OCI-LY7 (cell line): Measurements from ENCODE around the gene SLC12A8. TPM values are rescaled to one million over a fixed set of nuclear protein-coding genes. Genes with fewer than 3 reads are reported as not detected.

Experiments used
- BruUV-seq: library from RNA; stranded (reverse); fragments of 400-500 nt; replicated peaks from 2 replicates; lab custom pipeline; 2021; lab: Mats Ljungman, UMichigan
- CTCF ChIA-PET: fragments of 300-600 bp; sonication (Branson Sonifier 250); formaldehyde crosslinking; loops from one replicate; lab custom pipeline; 2022; ENCODE audit warnings: antibody characterized with exemption; ENCODE audit not compliant: unreplicated experiment; lab: Charles Lee
- POLR2A ChIA-PET: fragments of 300-600 bp; sonication (Branson Sonifier 250); formaldehyde crosslinking; loops from one replicate; lab custom pipeline; 2022; ENCODE audit warnings: antibody characterized with exemption; lab: Charles Lee
- DNase-seq: peaks from one replicate; pipeline ENCODE4 v3.0.0-alpha.2; 2015; ENCODE audit warnings: low spot score
- H2AFZ ChIP-seq: fragments of 200-600 bp; sonication (generic), shearing (Covaris generic); 2 replicates; pipeline ENCODE4 v1.6.1; 2014; ENCODE audit warnings: mild to moderate bottlenecking, antibody characterized with exemption, low read length, moderate library complexity
- H3K27ac ChIP-seq: fragments of 200-600 bp; sonication (generic); 2 replicates; pipeline ENCODE4 v1.5.1; 2014; ENCODE audit warnings: mixed run types, low read depth, mild to moderate bottlenecking, moderate library complexity, low read length, inconsistent platforms; ENCODE audit not compliant: poor library complexity, severe bottlenecking
- H3K36me3 ChIP-seq: fragments of 200-600 bp; sonication (generic); 2 replicates; pipeline ENCODE4 v1.6.1; 2014; ENCODE audit warnings: mild to moderate bottlenecking, antibody characterized with exemption, low read length, moderate library complexity, mixed read lengths; ENCODE audit not compliant: insufficient read depth
- H3K4me1 ChIP-seq: fragments of 200-600 bp; sonication (generic); 2 replicates; pipeline ENCODE4 v1.5.1; 2014; ENCODE audit warnings: mild to moderate bottlenecking, low read length; ENCODE audit not compliant: insufficient read depth, poor library complexity, severe bottlenecking
- H3K4me2 ChIP-seq: fragments of 200-600 bp; sonication (generic); 2 replicates; pipeline ENCODE4 v1.6.1; 2014; ENCODE audit warnings: mild to moderate bottlenecking, low read length
- H3K4me3 ChIP-seq: fragments of 200-600 bp; sonication (generic); 2 replicates; pipeline ENCODE4 v1.5.1; 2014; ENCODE audit warnings: mild to moderate bottlenecking, low read depth, low read length; ENCODE audit not compliant: poor library complexity, severe bottlenecking
- H3K79me2 ChIP-seq: fragments of 200-600 bp; sonication (generic); 2 replicates; pipeline ENCODE4 v1.6.1; 2016; ENCODE audit warnings: low read depth, mild to moderate bottlenecking, low read length, moderate library complexity, mixed read lengths; ENCODE audit not compliant: insufficient read depth
- H3K9me2 ChIP-seq: fragments of 200-600 bp; sonication (generic); 2 replicates; pipeline ENCODE4 v1.6.1; 2016; ENCODE audit warnings: mild to moderate bottlenecking, low read length, mixed read lengths; ENCODE audit not compliant: insufficient read depth
- H3K9me3 ChIP-seq: fragments of 200-600 bp; sonication (generic); 2 replicates; pipeline ENCODE4 v1.6.1; 2014; ENCODE audit warnings: mild to moderate bottlenecking, mixed run types, low read length, mixed read lengths
- H4K20me1 ChIP-seq: fragments of 200-600 bp; sonication (generic); 2 replicates; pipeline ENCODE4 v1.6.1; 2014; ENCODE audit warnings: mild to moderate bottlenecking, antibody characterized with exemption, low read length, moderate library complexity, mixed read lengths; ENCODE audit not compliant: insufficient read depth
- CTCF ChIP-seq: fragments of 200-600 bp; sonication (generic); conservative IDR thresholded peaks from 2 replicates; pipeline ENCODE4 v1.5.1; 2014; ENCODE audit warnings: mild to moderate bottlenecking, antibody characterized with exemption, low read length, moderate library complexity, mixed read lengths
- EZH2phosphoT487 ChIP-seq: fragments of 200-600 bp; sonication (generic); IDR thresholded peaks from 2 replicates; pipeline ENCODE4 v1.6.1; 2018; ENCODE audit warnings: low read depth, borderline replicate concordance, mild to moderate bottlenecking, mixed run types, antibody characterized with exemption, low read length, moderate library complexity, mixed read lengths
- intact Hi-C: fragments of 100-400 bp; cut with micrococcal nuclease; formaldehyde crosslinking; loops from one replicate; pipeline ENCODE4 v1.10.0; 2022; ENCODE audit not compliant: unreplicated experiment
- total RNA-seq, 2 experiments: library from RNA; depleted of rRNA in 1 of 2; stranded (reverse); fragments of >200 nt in 1 of 2; shearing (Covaris generic) in 1 of 2; gene quantifications; 2 replicates each; pipeline ENCODE4 v1.2.3, GENCODE V29; 2014 to 2022

Gene SLC12A8
- total RNA-seq, 2 experiments from 2014 or later: 0.84 to 1.0 TPM

- BruUV-seq: no TSS peak
- Histone ChIP-seq H3K4me2 (no peak overlapping the region), H3K36me3 (no peaks in the 10 kb centered on the region), H3K27ac (no peak overlapping the region), H2AFZ (no peak overlapping the region), H3K9me3 (no peaks in the 10 kb centered on the region), H3K9me2 (no peaks in the 10 kb centered on the region), H3K4me1 (no peaks in the 10 kb centered on the region), H4K20me1 (no peaks in the 10 kb centered on the region), H3K4me3 (no peak overlapping the region), H3K79me2 (no peaks in the 10 kb centered on the region)
- no peak for TF ChIP-seq EZH2phosphoT487
- TF ChIP-seq CTCF: no peak
- POLR2A ChIA-PET: interaction anchor here (0.5 to 0.7 kb wide), 3 partner anchors 14 to 318 kb away, joined by 3 read pairs; no protein-coding TSS in a partner anchor
- no peak for DNase-seq
- intact Hi-C loops: no loop called here
- CTCF ChIA-PET: no interaction called here
Observed at GRCh38 chr3:125037498-125038150, 174.9 kb downstream of the SLC12A8 start.

GRCh38 chr3:125035217-125035616, 177.3 kb downstream of the SLC12A8 start:
- no peak for DNase-seq
- no TSS peak for BruUV-seq
- no peaks in the 10 kb centered on the region for H3K9me3 ChIP-seq
- H4K20me1 ChIP-seq: no peaks in the 10 kb centered on the region
- H3K4me1 ChIP-seq: no peaks in the 10 kb centered on the region
- no peaks in the 10 kb centered on the region for H3K36me3 ChIP-seq
- H3K79me2 ChIP-seq: no peaks in the 10 kb centered on the region
- intact Hi-C loops: no loop called here
- H2AFZ ChIP-seq: no peak overlapping the region
- H3K4me3 ChIP-seq: no peak overlapping the region
- TF ChIP-seq EZH2phosphoT487 (no peak), CTCF (no peak)
- no peak overlapping the region for H3K27ac ChIP-seq
- no peaks in the 10 kb centered on the region for H3K9me2 ChIP-seq
- ChIA-PET CTCF (no interaction called here), POLR2A (no interaction called here)
- no peak overlapping the region for H3K4me2 ChIP-seq

- no peak overlapping the region for H3K4me3 ChIP-seq
- H3K4me2 ChIP-seq: no peak overlapping the region
- no peaks in the 10 kb centered on the region for H3K4me1 ChIP-seq
- no peak for TF ChIP-seq CTCF
- no peak for TF ChIP-seq EZH2phosphoT487
- no peaks in the 10 kb centered on the region for H3K36me3 ChIP-seq
- ChIA-PET POLR2A (no interaction called here), CTCF (no interaction called here)
- H3K9me3 ChIP-seq: no peaks in the 10 kb centered on the region
- no TSS peak for BruUV-seq
- H2AFZ ChIP-seq: no peak overlapping the region
- no peak for DNase-seq
- H3K9me2 ChIP-seq: no peaks in the 10 kb centered on the region
- no peaks in the 10 kb centered on the region for H3K79me2 ChIP-seq
- intact Hi-C loops: no loop called here
- H3K27ac ChIP-seq: no peak overlapping the region
- H4K20me1 ChIP-seq: no peaks in the 10 kb centered on the region
Observed at GRCh38 chr3:125033616-125034015, 178.9 kb downstream of the SLC12A8 start.
